ENCODE data around the gene RNU4-1. TPM values are rescaled to one million over a fixed set of nuclear protein-coding genes. Genes with fewer than 3 reads are reported as not detected.
A peak's percentile ranks its signal among the peaks of the same experiment; 100 is the strongest.

Gene RNU4-1
- total RNA-seq, 1 donor from 2014 or later, result 2,881 TPM

DNA sequence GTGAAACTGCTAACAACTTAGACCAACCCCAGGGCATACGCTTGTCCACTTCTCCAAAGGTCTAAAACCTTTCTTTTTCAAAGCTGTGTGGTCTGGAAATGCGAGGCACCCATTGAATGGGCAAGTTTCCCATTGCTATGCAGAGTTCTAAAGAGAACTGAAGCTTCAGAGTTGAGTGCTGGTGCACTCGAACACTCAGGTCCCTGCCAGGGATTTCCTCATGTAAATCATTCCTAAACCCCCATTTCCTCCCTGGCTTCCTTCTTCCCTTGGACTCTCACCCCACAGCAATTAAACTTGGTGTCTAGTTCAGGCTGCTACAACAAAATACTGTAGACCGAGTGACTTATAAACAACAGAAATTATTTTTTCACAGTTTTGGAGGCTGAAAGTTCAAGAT, 25.3 kb downstream of the RNU4-1 start:
- Histone ChIP-seq H3K4me3 (no peak overlapping the region), H3K36me3 (no peaks in the 10 kb centered on the region), H3K27me3 (ENCODE audit: low read depth) (no peaks in the 10 kb centered on the region), H3K27ac (peak overlapping the region; percentile 70), H3K9me3 (no peaks in the 10 kb centered on the region), H3K4me1 (peaks cover 46% of the 10 kb centered on the region)
- TF ChIP-seq, protein P1, sequence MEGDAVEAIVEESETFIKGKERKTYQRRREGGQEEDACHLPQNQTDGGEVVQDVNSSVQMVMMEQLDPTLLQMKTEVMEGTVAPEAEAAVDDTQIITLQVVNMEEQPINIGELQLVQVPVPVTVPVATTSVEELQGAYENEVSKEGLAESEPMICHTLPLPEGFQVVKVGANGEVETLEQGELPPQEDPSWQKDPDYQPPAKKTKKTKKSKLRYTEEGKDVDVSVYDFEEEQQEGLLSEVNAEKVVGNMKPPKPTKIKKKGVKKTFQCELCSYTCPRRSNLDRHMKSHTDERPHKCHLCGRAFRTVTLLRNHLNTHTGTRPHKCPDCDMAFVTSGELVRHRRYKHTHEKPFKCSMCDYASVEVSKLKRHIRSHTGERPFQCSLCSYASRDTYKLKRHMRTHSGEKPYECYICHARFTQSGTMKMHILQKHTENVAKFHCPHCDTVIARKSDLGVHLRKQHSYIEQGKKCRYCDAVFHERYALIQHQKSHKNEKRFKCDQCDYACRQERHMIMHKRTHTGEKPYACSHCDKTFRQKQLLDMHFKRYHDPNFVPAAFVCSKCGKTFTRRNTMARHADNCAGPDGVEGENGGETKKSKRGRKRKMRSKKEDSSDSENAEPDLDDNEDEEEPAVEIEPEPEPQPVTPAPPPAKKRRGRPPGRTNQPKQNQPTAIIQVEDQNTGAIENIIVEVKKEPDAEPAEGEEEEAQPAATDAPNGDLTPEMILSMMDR (IDR thresholded peaks at IDR 0.05), result no peak
- intact Hi-C loops (cut with DNase I), result loop anchor here (5.0 kb wide), 1 partner anchor 40 kb away; no protein-coding TSS in a partner anchor
- peak; percentile 3 to 26 for ATAC-seq
- DNase-seq, result no peak

DNA sequence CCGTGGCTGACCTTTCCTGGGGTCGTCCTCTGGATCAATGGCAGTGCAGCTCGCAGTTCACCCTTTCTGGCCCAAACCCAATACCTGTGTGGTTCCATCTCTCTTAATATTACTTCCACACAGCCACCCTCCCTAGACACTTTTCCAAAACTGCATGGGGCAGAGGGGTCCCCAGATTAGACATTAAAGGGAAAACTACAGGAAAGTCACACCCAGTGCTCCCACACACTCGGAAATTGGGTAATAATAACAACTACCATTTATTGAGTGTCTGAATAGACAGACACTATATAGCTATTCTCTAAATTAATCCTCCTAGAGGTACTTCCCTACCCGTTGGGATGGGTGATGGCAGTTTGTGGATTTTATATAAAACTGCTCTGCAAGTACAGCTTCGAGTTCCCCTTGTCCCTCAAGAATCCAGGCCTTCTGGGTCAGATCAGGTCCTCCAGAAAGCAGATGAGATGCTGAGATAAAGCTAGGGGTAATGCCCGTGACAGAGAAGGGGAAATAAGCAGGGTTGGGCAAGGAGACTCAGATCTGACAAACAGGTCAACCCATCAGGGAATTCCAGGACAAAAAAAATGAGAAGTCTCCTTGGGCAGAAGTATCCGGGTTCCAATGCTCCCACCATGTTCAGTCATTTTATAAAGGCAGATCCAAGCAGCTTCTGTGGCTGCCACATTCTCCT, 26.7 kb downstream of the RNU4-1 start:
- no peak for ATAC-seq
- H3K36me3 ChIP-seq, result peaks cover 2% of the 10 kb centered on the region
- no peak for DNase-seq
- TF ChIP-seq, protein P1 (IDR thresholded peaks at IDR 0.05), result no peak
- H3K4me1 ChIP-seq, result peaks cover 60% of the 10 kb centered on the region
- H3K9me3 ChIP-seq, result no peaks in the 10 kb centered on the region
- no peak overlapping the region for H3K4me3 ChIP-seq
- intact Hi-C loops (cut with DNase I), result loop anchor here (5.0 kb wide), 1 partner anchor 39 kb away; no protein-coding TSS in a partner anchor
- H3K27ac ChIP-seq, result no peak overlapping the region
- H3K27me3 ChIP-seq (ENCODE audit: low read depth), result no peaks in the 10 kb centered on the region

DNA sequence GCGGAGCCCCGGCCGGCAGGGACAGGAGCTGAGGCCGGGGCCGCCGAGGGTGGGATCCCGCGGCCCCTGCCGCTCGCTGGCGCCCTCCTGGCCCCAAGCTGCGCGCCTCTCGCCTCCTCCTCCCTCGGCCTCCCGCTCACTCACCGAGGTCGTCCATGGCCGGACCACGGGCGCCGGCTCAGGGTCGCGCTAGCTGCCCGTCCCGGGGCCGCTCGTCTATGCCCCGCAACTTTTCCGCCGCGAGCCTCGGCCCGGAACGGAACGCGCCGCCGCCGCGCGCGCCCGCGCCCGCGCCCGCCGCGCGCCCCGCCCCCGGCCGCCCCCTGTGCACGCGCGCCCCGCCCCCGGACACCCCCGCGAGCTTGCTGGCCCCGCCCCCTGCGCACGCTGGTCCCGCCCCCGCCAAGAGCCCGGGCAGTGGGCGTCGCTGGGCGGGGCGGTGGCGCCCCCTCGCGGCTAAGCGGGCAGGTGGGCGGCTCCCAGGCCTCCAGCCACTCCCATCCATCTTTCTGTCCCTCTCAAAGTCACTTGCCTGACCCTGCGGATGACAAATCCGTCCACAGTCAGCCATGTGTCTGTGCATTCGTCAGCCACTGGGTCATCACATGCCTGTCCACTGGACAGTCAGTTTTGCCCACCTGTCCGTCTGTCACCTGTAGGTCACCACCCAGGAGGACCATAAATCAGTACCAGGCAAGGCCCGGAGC, 27.4 kb downstream of the RNU4-1 start, which contains the start of gene PXN:
PXN (minus strand) TSS at position 258 of the 707 bp plus-strand sequence; CDS start at position 157, 101 bp downstream.
- H3K4me1 ChIP-seq, result peaks cover 67% of the 10 kb centered on the region
- DNase-seq, result peak; percentile 91

DNA sequence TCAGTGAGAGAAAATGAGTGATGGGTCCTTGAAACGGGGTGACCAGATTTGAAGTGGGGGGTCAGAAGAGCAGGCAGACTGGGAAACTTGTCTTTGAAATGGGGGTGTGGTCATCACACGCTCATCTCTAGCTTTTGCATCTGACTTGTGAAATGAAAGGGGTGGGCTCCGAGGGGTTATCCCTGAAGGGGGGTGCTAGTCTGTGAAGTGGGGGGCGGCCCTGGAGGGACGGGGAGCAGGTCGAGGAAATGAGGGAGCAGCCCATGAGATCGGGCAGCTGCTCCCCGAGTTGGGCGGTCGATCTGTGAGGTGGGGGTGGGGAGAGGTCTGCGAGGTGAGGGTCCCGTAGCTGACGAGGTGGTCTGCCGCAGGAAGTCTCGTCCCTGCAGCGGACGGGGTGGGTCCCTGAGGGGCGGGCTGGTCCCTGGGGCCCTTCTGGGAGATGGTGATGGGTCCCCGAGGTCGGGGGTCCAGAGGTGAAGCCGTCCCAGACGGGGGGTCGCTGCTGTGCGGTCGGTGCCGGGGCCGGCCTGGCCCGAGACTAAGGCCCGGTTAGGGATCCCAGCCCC, 28.0 kb downstream of the RNU4-1 start:
- peaks cover 5% of the 10 kb centered on the region for H3K36me3 ChIP-seq
- peak overlapping the region; percentile 91 for H3K27ac ChIP-seq
- DNase-seq, result no peak
- peaks cover 74% of the 10 kb centered on the region for H3K4me1 ChIP-seq
- ATAC-seq, result peak in 1 of 2 donors; percentile 7
- intact Hi-C loops (cut with DNase I), result loop anchor here (5.0 kb wide), 1 partner anchor 38 kb away; no protein-coding TSS in a partner anchor
- no peaks in the 10 kb centered on the region for H3K9me3 ChIP-seq
- peak overlapping the region; percentile 90 for H3K4me3 ChIP-seq
- no peaks in the 10 kb centered on the region for H3K27me3 ChIP-seq (ENCODE audit: low read depth)
- TF ChIP-seq, protein P1 (IDR thresholded peaks at IDR 0.05), result no peak

More for the DNA sequence above, 27.4 kb downstream of the RNU4-1 start, which contains the start of gene PXN:
- H3K36me3 ChIP-seq, result peaks cover 5% of the 10 kb centered on the region
- TF ChIP-seq, protein P1 (IDR thresholded peaks at IDR 0.05), result peak; percentile 85
- H3K27me3 ChIP-seq (ENCODE audit: low read depth), result no peaks in the 10 kb centered on the region
- H3K27ac ChIP-seq, result peak within 1 kb of the TSS; percentile 91
- no peaks in the 10 kb centered on the region for H3K9me3 ChIP-seq
- H3K4me3 ChIP-seq, result peak within 1 kb of the TSS; percentile 90
- peak; percentile 89 to 97 for ATAC-seq
- intact Hi-C loops (cut with DNase I), result loop anchor here (5.0 kb wide), 1 partner anchor 38 kb away; no protein-coding TSS in a partner anchor
